ENCODE results near the gene P2RY11.

Gene P2RY11, protein sequence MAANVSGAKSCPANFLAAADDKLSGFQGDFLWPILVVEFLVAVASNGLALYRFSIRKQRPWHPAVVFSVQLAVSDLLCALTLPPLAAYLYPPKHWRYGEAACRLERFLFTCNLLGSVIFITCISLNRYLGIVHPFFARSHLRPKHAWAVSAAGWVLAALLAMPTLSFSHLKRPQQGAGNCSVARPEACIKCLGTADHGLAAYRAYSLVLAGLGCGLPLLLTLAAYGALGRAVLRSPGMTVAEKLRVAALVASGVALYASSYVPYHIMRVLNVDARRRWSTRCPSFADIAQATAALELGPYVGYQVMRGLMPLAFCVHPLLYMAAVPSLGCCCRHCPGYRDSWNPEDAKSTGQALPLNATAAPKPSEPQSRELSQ

DNA sequence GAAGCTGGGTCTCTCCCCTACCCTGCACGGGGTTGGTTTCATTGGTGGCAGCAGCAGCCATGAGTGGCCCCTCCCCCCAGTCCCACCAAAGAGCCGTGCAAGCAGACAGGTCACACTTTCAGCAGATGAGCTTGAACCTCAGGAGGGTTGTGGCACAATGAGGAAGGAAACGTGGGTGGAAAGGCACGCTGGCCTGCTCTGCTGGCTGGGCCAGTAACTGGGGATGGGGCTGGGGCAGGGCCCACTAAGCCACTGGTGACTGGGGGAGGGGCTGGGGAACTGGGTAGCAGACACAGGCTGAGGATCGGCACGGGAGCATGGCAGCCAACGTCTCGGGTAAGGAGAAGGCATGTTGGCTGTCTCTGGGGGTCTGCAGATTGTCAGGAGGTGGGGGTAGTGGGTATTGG is at the start of gene P2RY11:
Gene P2RY11 (plus strand): TSS at position 289 of the 407 bp plus-strand sequence. CDS start 29 bp downstream, at position 318.
- TF ChIP-seq, protein P1, sequence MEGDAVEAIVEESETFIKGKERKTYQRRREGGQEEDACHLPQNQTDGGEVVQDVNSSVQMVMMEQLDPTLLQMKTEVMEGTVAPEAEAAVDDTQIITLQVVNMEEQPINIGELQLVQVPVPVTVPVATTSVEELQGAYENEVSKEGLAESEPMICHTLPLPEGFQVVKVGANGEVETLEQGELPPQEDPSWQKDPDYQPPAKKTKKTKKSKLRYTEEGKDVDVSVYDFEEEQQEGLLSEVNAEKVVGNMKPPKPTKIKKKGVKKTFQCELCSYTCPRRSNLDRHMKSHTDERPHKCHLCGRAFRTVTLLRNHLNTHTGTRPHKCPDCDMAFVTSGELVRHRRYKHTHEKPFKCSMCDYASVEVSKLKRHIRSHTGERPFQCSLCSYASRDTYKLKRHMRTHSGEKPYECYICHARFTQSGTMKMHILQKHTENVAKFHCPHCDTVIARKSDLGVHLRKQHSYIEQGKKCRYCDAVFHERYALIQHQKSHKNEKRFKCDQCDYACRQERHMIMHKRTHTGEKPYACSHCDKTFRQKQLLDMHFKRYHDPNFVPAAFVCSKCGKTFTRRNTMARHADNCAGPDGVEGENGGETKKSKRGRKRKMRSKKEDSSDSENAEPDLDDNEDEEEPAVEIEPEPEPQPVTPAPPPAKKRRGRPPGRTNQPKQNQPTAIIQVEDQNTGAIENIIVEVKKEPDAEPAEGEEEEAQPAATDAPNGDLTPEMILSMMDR (IDR thresholded peaks at IDR 0.05; ENCODE audit: insufficient read depth, low read length, missing control alignments) = no peak
- DNase-seq (ENCODE audit: low read depth, low spot score) = no peak
- no peak within 1 kb of the TSS for H3K4me3 ChIP-seq (ENCODE audit: low read depth, low read length)
- ChIA-PET POLR2A (interaction anchor here (0.7 kb wide), 2 partner anchors 15 to 153 kb away, joined by 3 to 4 read pairs; no protein-coding TSS in a partner anchor), CTCF (interaction anchor here (2.9 kb wide), 1 partner anchor 10 kb away, joined by 11 read pairs; no protein-coding TSS in a partner anchor)

DNA sequence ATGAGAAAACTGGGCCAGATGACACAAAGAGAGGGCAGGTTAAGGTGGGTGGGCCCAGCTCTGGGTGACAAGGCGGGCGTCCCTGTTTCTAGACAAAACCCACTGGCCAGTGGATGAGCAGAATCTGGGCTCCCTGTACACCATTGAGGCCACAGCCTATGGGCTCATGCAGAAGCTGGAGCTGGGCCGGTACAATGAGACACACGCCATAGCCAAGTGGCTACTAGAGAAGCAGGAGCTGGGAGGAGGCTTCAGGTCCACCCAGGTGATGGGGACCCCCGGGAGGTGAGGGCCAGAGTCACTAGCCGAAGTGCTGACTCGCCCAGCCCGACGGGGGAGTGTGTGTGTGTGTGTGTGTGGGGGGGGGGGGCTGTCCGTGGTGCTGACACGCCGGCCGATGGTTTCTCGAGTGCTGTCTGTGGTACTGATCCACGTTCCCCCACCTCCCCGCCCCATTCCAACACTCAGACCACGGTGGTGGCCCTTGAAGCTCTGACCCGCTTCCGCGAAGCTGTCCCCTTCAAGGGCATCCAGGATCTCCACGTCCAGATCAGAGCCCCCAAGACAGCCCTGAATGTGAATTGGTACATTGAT is 49.7 kb upstream of the P2RY11 start:
- no peak overlapping the region for H3K4me3 ChIP-seq (ENCODE audit: low read depth, low read length)
- no peak for DNase-seq (ENCODE audit: low read depth, low spot score)
- TF ChIP-seq, protein P1 (IDR thresholded peaks at IDR 0.05; ENCODE audit: insufficient read depth, low read length, missing control alignments) = no peak
- ChIA-PET POLR2A (no interaction called here), CTCF (no interaction called here)

DNA sequence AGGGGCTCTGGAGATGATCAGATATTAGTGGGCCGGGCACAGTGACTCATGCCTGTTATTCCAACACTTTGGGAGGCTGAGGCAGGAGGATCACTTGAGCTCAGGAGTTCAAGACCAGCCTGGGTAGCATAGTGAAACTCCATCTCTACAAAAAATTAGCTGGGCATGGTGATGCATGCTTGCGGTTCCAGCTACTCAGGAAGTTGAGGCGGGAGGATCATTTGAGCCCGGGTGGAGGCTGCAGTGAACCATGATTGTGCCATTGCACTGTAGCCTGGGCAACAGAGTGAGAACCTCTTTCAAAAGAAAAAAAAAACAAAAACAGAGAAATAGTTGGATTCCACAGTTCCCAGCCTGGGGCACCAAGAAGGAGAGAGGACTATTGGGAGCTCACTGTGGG is 43.3 kb upstream of the P2RY11 start:
- CTCF ChIA-PET = interaction anchor here (1.1 kb wide), 1 partner anchor 137 kb away, joined by 5 read pairs; no protein-coding TSS in a partner anchor
- POLR2A ChIA-PET = no interaction called here
- DNase-seq (ENCODE audit: low read depth, low spot score) = no peak
- H3K4me3 ChIP-seq (ENCODE audit: low read depth, low read length) = no peak overlapping the region
- TF ChIP-seq, protein P1 (IDR thresholded peaks at IDR 0.05; ENCODE audit: insufficient read depth, low read length, missing control alignments) = no peak

DNA sequence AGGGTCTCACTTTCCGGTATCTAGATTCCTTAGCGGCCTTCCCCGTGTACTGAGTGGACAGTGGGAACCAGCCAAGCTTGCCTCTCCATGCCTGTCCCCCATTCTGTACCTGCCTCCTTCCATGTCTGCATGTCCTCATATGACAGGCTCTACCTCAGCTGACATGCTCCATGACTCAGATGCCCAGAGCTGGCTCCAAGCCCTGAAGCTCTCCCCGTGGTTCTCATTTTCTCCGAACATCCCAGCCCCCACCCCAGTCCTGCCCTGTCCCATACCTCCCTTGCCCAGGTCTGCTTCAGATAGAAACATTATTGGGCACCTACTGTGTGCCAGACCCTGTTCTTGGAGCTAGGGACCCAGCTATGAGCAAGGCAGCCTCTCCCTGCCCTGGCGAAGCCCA is 42.4 kb upstream of the P2RY11 start:
- ChIA-PET CTCF (interaction anchor here (0.7 to 1.1 kb wide), 3 partner anchors 30 to 138 kb away, joined by 3 to 5 read pairs (median 5); no protein-coding TSS in a partner anchor), POLR2A (no interaction called here)
- TF ChIP-seq, protein P1 (IDR thresholded peaks at IDR 0.05; ENCODE audit: insufficient read depth, low read length, missing control alignments) = no peak
- DNase-seq (ENCODE audit: low read depth, low spot score) = no peak
- H3K4me3 ChIP-seq (ENCODE audit: low read depth, low read length) = no peak overlapping the region

DNA sequence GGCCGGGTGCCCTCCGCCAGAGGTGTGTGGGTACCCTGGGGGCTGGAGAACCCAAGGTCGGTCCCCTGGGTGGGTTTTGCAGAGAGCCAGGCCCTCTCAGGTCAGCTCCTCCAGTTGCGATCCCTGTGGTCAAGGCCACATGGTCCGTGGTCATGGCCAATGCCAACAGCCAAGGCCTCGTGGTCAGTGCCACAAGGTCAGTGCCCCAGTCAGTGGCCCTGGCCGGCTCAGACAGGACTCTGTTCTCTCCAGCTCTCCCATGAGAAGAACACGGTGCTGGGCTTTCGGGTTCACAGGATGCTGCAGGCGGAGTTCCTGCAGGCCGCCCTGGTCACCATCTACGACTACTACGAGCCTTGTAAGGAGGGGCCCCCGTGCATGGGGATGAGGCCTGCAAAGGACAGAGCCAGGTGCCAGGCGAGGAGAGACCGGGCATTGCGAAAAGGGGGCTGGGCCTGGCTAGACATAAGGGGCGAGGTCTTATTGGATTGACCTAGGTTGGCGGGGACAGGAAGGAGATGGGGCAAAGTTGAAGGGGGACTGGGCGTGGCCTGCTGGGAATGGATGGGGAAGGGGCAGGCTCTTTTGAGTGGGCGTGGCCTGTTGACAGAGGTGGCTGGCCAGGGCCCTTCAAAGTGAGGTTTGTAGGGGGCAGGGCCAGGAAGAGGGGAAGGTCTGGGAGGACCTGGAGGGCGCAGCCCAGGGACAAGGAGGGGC is 40.6 kb upstream of the P2RY11 start:
- no peak overlapping the region for H3K4me3 ChIP-seq (ENCODE audit: low read depth, low read length)
- ChIA-PET CTCF (no interaction called here), POLR2A (no interaction called here)
- TF ChIP-seq, protein P1 (IDR thresholded peaks at IDR 0.05; ENCODE audit: insufficient read depth, low read length, missing control alignments) = no peak
- DNase-seq (ENCODE audit: low read depth, low spot score) = no peak

DNA sequence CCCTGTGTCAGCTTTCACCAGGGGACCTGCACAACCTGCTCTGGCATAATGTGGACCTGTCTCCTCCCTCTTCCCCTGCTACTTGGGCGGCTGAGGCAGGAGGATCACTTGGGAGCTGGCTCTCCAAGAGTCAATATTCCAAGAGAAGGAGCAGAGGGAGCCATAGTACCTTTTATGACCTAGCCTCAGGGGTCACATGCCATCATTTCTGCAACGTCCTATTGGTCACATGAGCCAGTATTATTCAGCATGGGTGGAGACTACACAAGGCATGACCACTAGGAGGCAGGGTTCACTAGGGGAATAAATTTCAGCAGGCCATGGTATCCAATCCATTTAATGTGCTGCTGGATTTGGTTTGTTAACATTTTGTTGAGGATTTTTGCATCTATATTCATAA is 37.3 kb upstream of the P2RY11 start:
- TF ChIP-seq, protein P1 (IDR thresholded peaks at IDR 0.05; ENCODE audit: insufficient read depth, low read length, missing control alignments) = peak; percentile 4
- ChIA-PET POLR2A (no interaction called here), CTCF (interaction anchor here (1.1 to 1.3 kb wide), 3 partner anchors 74 to 344 kb away, joined by 3 to 5 read pairs (median 3); no protein-coding TSS in a partner anchor)
- DNase-seq (ENCODE audit: low read depth, low spot score) = no peak
- H3K4me3 ChIP-seq (ENCODE audit: low read depth, low read length) = no peak overlapping the region
